HL-60 (cell line): Measurements from ENCODE around the gene VAMP5.

ENCODE experiments used
- CTCF ChIP-seq: IDR thresholded peaks from one replicate; pipeline ENCODE4 v1.5.1; 2011; ENCODE audit warnings: low read length, control low read depth, inconsistent platforms; ENCODE audit not compliant: insufficient read depth
- GABPA ChIP-seq: IDR thresholded peaks from 2 replicates; pipeline ENCODE4 v1.6.1; 2012; ENCODE audit warnings: low read depth
- POLR2AphosphoS5 ChIP-seq: IDR thresholded peaks from 2 replicates; pipeline ENCODE4 v1.6.1; 2012; ENCODE audit warnings: low read depth
- SPI1 ChIP-seq: IDR thresholded peaks from 2 replicates; pipeline ENCODE4 v1.6.1; 2012; ENCODE audit warnings: low read depth, mild to moderate bottlenecking, borderline replicate concordance

GRCh38 chr2:85611217-85611704 lies 27.0 kb downstream of the VAMP5 start:
- no peak for TF ChIP-seq CTCF
- TF ChIP-seq POLR2AphosphoS5 = no peak
- TF ChIP-seq GABPA = no peak
- TF ChIP-seq SPI1 = no peak
